Endothelial cell of umbilical vein (primary cell): Measurements from ENCODE around the gene ADNP. TPM values are rescaled to one million over a fixed set of nuclear protein-coding genes. Genes with fewer than 3 reads are reported as not detected.

Experiments used
- BruUV-seq: library from RNA; stranded (reverse); fragments of 400-500 nt; replicated peaks from 2 replicates; lab custom pipeline; 2021; lab: Mats Ljungman, UMichigan
- CTCF ChIA-PET: fragments of 300-600, 350-600 bp; sonication (Branson Sonifier 250); formaldehyde crosslinking; loops from one replicate; lab custom pipeline; 2021; ENCODE audit warnings: antibody characterized with exemption, inconsistent platforms; lab: Charles Lee
- POLR2A ChIA-PET: fragments of 300-600, 350-600 bp; sonication (Branson Sonifier 250); formaldehyde crosslinking; loops from one replicate; lab custom pipeline; 2021; ENCODE audit warnings: antibody characterized with exemption, inconsistent platforms; lab: Charles Lee
- DNase-seq: peaks from one replicate; pipeline ENCODE4 v3.0.0-alpha.2; 2011; ENCODE audit warnings: low read depth, low spot score
- FAIRE-seq: peaks from 2 replicates; lab custom pipeline; 2011; peaks lifted over from hg19 to GRCh38; lab: Jason Lieb, UNC
- H2AFZ ChIP-seq: 2 replicates; pipeline ENCODE4 v1.6.0; 2012; ENCODE audit warnings: low read depth, low read length, control low read depth, inconsistent platforms
- H3K27ac ChIP-seq: 2 replicates; pipeline ENCODE4 v1.5.1; 2011; ENCODE audit warnings: low read depth, mild to moderate bottlenecking, control low read depth, low read length, moderate library complexity; ENCODE audit not compliant: insufficient read depth
- H3K27me3 ChIP-seq, 2 experiments: 2 replicates each; pipeline versions ENCODE4 v1.6.0 to v1.6.1; 2011; ENCODE audit warnings: low read length in 2 of 2, mixed read lengths in 1 of 2; ENCODE audit not compliant: control insufficient read depth in 2 of 2, insufficient read depth in 2 of 2
- H3K36me3 ChIP-seq, 2 experiments: 2 replicates in 1 of 2; 3 replicates in 1 of 2; pipeline ENCODE4 v1.5.1; 2011; ENCODE audit warnings: low read length in 2 of 2, mild to moderate bottlenecking in 1 of 2, moderate library complexity in 1 of 2; ENCODE audit not compliant: control insufficient read depth in 2 of 2, insufficient read depth in 2 of 2; ENCODE audit errors: extremely low read depth in 1 of 2
- H3K4me1 ChIP-seq: 3 replicates; pipeline ENCODE4 v1.5.1; 2011; ENCODE audit warnings: mild to moderate bottlenecking, low read length; ENCODE audit not compliant: control insufficient read depth, insufficient read depth; ENCODE audit errors: extremely low read depth
- H3K4me2 ChIP-seq: 2 replicates; pipeline ENCODE4 v1.6.1; 2011; ENCODE audit warnings: low read length, control low read depth, mixed read lengths; ENCODE audit not compliant: insufficient read depth
- H3K4me3 ChIP-seq, 3 experiments: fragments of 200-600 bp in 1 of 3; sonication (generic), shearing (Covaris generic) in 1 of 3; replicated peaks in 1 of 3; 2 replicates each; pipeline ENCODE4 v1.5.1; 2011 to 2016; ENCODE audit warnings: control low read depth in 3 of 3, low read length in 3 of 3, mild to moderate bottlenecking in 2 of 3, inconsistent platforms in 1 of 3, low read depth in 1 of 3, moderate library complexity in 1 of 3; ENCODE audit not compliant: insufficient read depth in 1 of 3
- H3K79me2 ChIP-seq: 2 replicates; pipeline ENCODE4 v1.6.0; 2012; ENCODE audit warnings: low read length, inconsistent platforms; ENCODE audit not compliant: control insufficient read depth, insufficient read depth
- H3K9ac ChIP-seq: replicated peaks from 2 replicates; pipeline ENCODE3; 2011; ENCODE audit warnings: low read length, control low read depth; ENCODE audit not compliant: insufficient read depth; ENCODE audit errors: extremely low read depth
- H3K9me1 ChIP-seq: replicated peaks from 3 replicates; pipeline ENCODE4 v1.6.0; 2011; ENCODE audit warnings: mild to moderate bottlenecking, low read length; ENCODE audit not compliant: control insufficient read depth, insufficient read depth; ENCODE audit errors: extremely low read depth
- H3K9me3 ChIP-seq: replicated peaks from 2 replicates; pipeline ENCODE4 v1.5.1; 2012; ENCODE audit warnings: low read length, inconsistent platforms; ENCODE audit not compliant: control insufficient read depth, insufficient read depth
- H4K20me1 ChIP-seq: replicated peaks from 2 replicates; pipeline ENCODE3; 2011; ENCODE audit warnings: mild to moderate bottlenecking, low read length; ENCODE audit not compliant: control insufficient read depth, insufficient read depth; ENCODE audit errors: extremely low read depth
- EZH2 ChIP-seq: IDR thresholded peaks from 2 replicates; pipeline ENCODE4 v1.6.1; 2012; ENCODE audit warnings: borderline replicate concordance, low read depth, mild to moderate bottlenecking, moderate library complexity, low read length, inconsistent platforms; ENCODE audit not compliant: severe bottlenecking
- FOS ChIP-seq: IDR thresholded peaks from 2 replicates; pipeline ENCODE4 v1.6.1; 2011; ENCODE audit warnings: mild to moderate bottlenecking, low read length, moderate library complexity, borderline replicate concordance; ENCODE audit not compliant: insufficient read depth
- GATA2 ChIP-seq: IDR thresholded peaks from 2 replicates; pipeline ENCODE4 v1.7.0; 2011; ENCODE audit warnings: low read depth, mild to moderate bottlenecking, moderate library complexity, mixed read lengths, low read length; ENCODE audit not compliant: insufficient read length, insufficient read depth
- JUN ChIP-seq: IDR thresholded peaks from 2 replicates; pipeline ENCODE4 v1.6.1; 2011; ENCODE audit warnings: borderline replicate concordance, low read depth; ENCODE audit not compliant: insufficient read length, insufficient read depth
- MYC ChIP-seq: IDR thresholded peaks from one replicate; pipeline ENCODE4 v1.6.1; 2011; ENCODE audit warnings: mild to moderate bottlenecking, low read depth, low read length
- POLR2A ChIP-seq: IDR thresholded peaks from 2 replicates; pipeline ENCODE4 v1.6.1; 2012; ENCODE audit warnings: low read depth, mild to moderate bottlenecking, control low read depth, low read length
- POLR2AphosphoS5 ChIP-seq: IDR thresholded peaks from 2 replicates; pipeline ENCODE4 v1.6.1; 2012; ENCODE audit warnings: low read depth, mild to moderate bottlenecking, control low read depth, low read length, moderate library complexity; ENCODE audit not compliant: insufficient read depth
- dilution Hi-C: fragments of 300-500 bp; cut with MboI; formaldehyde crosslinking; loops from one replicate; pipeline ENCODE4 v1.15.0; 2019; ENCODE audit warnings: low sequenced_read_pairs; ENCODE audit not compliant: extremely low pct_ligation_motif_present
- intact Hi-C: fragments of 100-400 bp; cut with micrococcal nuclease; formaldehyde crosslinking; loops from one replicate; pipeline ENCODE4 v1.10.0; 2022
- polyA plus RNA-seq, 4 experiments: library from polyadenylated mRNA; depleted of rRNA in 3 of 4; stranded (reverse) in 3 of 4; unstranded in 1 of 4; fragments of >200 nt; gene quantifications; 2 replicates each; pipeline versions ENCODE4 v1.2.1 to v1.2.3, GENCODE V29; 2011 to 2012; ENCODE audit warnings: missing spikeins in 1 of 4
- total RNA-seq: library from RNA; stranded (reverse); gene quantifications from 2 replicates; pipeline ENCODE4 v1.2.3, GENCODE V29; 2021
- TF ChIP-seq, protein P1 (sequence below): IDR thresholded peaks from 2 replicates; pipeline ENCODE4 v1.6.1; 2011; ENCODE audit not compliant: insufficient read depth, insufficient read length
- TF ChIP-seq, protein P2 (sequence below), 2 donors: IDR thresholded peaks; 1 replicate in 1 of 2; 2 replicates in 1 of 2; pipeline ENCODE4 v1.5.1; 2011; ENCODE audit warnings: low read length in 2 of 2, mild to moderate bottlenecking in 2 of 2, moderate library complexity in 2 of 2, control low read depth in 1 of 2, inconsistent platforms in 1 of 2, low read depth in 1 of 2; ENCODE audit not compliant: insufficient read depth in 1 of 2; ENCODE audit errors: extremely low read depth in 1 of 2

The ADNP gene
- total and polyA plus RNA-seq, 2 donors (not counting 3 experiments of a cell fraction or from before 2014, with no cell fraction given): 17.8 to 66.0 TPM

DNA sequence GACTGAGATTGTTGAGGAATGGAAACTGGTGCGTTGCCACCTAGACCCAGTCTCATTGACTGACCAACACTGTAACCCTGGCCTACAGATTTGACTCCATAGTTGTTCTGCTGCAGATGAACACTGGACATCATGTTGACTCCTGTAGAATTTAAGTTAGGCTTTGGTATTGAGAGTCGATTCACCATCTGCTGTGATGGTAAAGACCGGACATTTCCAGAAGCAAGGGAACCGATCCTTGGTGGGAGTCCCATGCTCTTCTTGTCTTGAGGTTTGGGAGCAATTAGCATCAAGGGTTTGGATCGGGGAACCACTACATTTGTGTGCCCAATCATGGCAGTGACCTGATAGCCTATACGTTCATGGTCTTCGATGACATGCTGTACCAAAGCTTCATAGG lies 37.6 kb downstream of the ADNP start:
- H4K20me1 ChIP-seq: peaks cover 4% of the 10 kb centered on the region
- no peaks in the 10 kb centered on the region for H3K9me3 ChIP-seq
- no peak overlapping the region for H3K27ac ChIP-seq
- peaks cover 34 to 49% of the 10 kb centered on the region in 2 experiments for H3K36me3 ChIP-seq
- no peak for FAIRE-seq
- H3K27me3 ChIP-seq: no peaks in the 10 kb centered on the region
- DNase-seq: no peak
- H3K9ac ChIP-seq: no peak overlapping the region
- intact Hi-C loops (no loop called here), dilution Hi-C loops (no loop called here)
- H2AFZ ChIP-seq: no peak overlapping the region
- ChIA-PET CTCF (no interaction called here), POLR2A (no interaction called here)
- peaks cover 15% of the 10 kb centered on the region for H3K79me2 ChIP-seq
- no peak overlapping the region for H3K4me2 ChIP-seq
- no peaks in the 10 kb centered on the region for H3K9me1 ChIP-seq
- BruUV-seq: no TSS peak
- H3K4me1 ChIP-seq: no peaks in the 10 kb centered on the region
- no peak overlapping the region for H3K4me3 ChIP-seq
- TF ChIP-seq, protein P1, sequence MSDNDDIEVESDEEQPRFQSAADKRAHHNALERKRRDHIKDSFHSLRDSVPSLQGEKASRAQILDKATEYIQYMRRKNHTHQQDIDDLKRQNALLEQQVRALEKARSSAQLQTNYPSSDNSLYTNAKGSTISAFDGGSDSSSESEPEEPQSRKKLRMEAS: no peak
- no peak for TF ChIP-seq POLR2A
- TF ChIP-seq JUN: no peak
- TF ChIP-seq POLR2AphosphoS5: no peak
- TF ChIP-seq FOS: no peak
- TF ChIP-seq GATA2: no peak
- TF ChIP-seq, protein P2, sequence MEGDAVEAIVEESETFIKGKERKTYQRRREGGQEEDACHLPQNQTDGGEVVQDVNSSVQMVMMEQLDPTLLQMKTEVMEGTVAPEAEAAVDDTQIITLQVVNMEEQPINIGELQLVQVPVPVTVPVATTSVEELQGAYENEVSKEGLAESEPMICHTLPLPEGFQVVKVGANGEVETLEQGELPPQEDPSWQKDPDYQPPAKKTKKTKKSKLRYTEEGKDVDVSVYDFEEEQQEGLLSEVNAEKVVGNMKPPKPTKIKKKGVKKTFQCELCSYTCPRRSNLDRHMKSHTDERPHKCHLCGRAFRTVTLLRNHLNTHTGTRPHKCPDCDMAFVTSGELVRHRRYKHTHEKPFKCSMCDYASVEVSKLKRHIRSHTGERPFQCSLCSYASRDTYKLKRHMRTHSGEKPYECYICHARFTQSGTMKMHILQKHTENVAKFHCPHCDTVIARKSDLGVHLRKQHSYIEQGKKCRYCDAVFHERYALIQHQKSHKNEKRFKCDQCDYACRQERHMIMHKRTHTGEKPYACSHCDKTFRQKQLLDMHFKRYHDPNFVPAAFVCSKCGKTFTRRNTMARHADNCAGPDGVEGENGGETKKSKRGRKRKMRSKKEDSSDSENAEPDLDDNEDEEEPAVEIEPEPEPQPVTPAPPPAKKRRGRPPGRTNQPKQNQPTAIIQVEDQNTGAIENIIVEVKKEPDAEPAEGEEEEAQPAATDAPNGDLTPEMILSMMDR (IDR thresholded peaks at IDR 0.05; ENCODE audit: extremely low read depth in 1 of 2, insufficient read depth in 1 of 2, low read depth in 1 of 2, low read length in 2 of 2): no peak
- no peak for TF ChIP-seq MYC
- no peak for TF ChIP-seq EZH2
